Measurements from ENCODE around the gene TRHDE.

GRCh38 chr12:72278894-72279293, 6.7 kb downstream of the TRHDE start:
- no peak for TF ChIP-seq CTCF (IDR thresholded peaks at IDR 0.05)
- TF ChIP-seq POLR2A (IDR thresholded peaks at IDR 0.05): no peak
